GM12891 (cell line): ENCODE results near the gene CCDC12.

Experiments used
- PAX5 ChIP-seq: IDR thresholded peaks from 2 replicates; pipeline ENCODE4 v1.6.1; 2011; ENCODE audit warnings: low read length, moderate library complexity, mild to moderate bottlenecking; ENCODE audit not compliant: insufficient read depth, severe bottlenecking
- POLR2A ChIP-seq: IDR thresholded peaks from 2 replicates; pipeline ENCODE4 v1.6.1; 2011; ENCODE audit warnings: low read depth, low read length, control low read depth
- TAF1 ChIP-seq: IDR thresholded peaks from 2 replicates; pipeline ENCODE4 v1.6.1; 2011; ENCODE audit warnings: low read depth, low read length, control low read depth

DNA sequence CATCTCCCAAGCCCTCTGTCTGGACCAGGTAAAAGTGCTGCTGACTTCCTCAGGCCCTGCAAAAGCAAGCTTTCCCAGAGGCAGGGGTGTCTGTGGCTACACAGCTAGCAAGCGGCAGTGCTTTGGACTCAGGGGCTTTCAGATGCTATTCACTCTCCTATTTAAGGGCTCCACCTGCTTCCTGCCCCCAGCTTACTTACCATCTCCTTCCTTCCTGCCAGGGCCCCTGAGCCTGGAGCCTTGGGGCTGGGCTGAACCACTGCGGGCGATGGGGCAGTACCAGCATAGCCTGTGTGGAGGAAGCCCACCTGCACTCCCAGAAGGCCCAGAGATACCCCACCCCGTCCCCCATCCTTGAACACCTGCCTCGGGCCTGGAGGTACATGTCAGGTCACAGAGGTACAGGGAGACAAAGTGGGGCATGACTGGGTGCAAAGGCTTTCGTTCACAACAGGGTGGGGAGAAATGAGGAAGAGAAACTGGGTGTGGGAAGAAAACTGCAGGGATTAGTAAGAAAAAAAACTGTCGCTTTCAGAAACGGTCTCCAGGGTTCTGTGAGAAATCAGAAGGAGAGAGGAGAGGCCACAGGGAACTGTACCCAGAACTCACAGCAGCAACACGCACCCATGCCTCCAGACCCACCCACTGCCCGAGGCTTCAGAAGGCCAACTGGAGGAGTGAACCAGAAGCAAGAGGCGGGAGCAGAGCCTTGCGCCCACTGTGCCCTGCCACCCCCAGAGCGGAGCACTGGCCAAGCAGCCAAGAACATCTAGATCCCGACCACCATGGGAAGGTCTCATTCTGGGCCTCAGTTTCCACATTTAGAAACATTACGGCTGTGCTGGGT is 49.5 kb downstream of the CCDC12 start:
- peak; percentile 54; the same call in 1 of the 2 replicates for TF ChIP-seq TAF1
- TF ChIP-seq POLR2A = peak; percentile 71
- TF ChIP-seq PAX5 = no peak
